Spleen (tissue), 11 donors: ENCODE data around the gene NAMPT. TPM values are rescaled to one million over a fixed set of nuclear protein-coding genes. Genes with fewer than 3 reads are reported as not detected.
A peak's percentile ranks its signal among the peaks of the same experiment; 100 is the strongest.

Experiments
- DNase-seq: peaks from one replicate; pipeline ENCODE4 v3.0.0-alpha.2; 2020
- H3K27ac ChIP-seq, 8 donors: fragments of 200-600 bp; sonication (generic) in 7 of 8; 1 replicate in 4 of 8; 2 replicates in 4 of 8; pipeline versions ENCODE4 v1.5.0 to v1.8.0; 2016 to 2021; ENCODE audit warnings: inconsistent platforms in 4 of 8, mild to moderate bottlenecking in 4 of 8, moderate library complexity in 1 of 8
- H3K27me3 ChIP-seq, 7 donors: fragments of 200-600 bp; sonication (generic) in 6 of 7; replicated peaks in 1 of 7; 1 replicate in 4 of 7; 2 replicates in 3 of 7; pipeline versions ENCODE4 v1.5.0 to v1.8.0; 2016 to 2021; ENCODE audit warnings: inconsistent platforms in 3 of 7, mild to moderate bottlenecking in 1 of 7
- H3K36me3 ChIP-seq, 6 donors: fragments of 200-600 bp; sonication (generic) in 5 of 6; 1 replicate in 4 of 6; 2 replicates in 2 of 6; pipeline versions ENCODE4 v1.5.0 to v1.8.0; 2016 to 2021; ENCODE audit warnings: inconsistent platforms in 2 of 6
- H3K4me1 ChIP-seq, 6 donors: fragments of 200-600 bp; sonication (generic) in 5 of 6; 1 replicate in 3 of 6; 2 replicates in 3 of 6; pipeline versions ENCODE4 v1.5.0 to v1.8.0; 2016 to 2021; ENCODE audit warnings: inconsistent platforms in 3 of 6
- H3K4me3 ChIP-seq, 8 donors: fragments of 200-600 bp; sonication (generic) in 7 of 8; 1 replicate in 4 of 8; 2 replicates in 4 of 8; pipeline versions ENCODE4 v1.5.0 to v1.8.0; 2016 to 2021; ENCODE audit warnings: inconsistent platforms in 4 of 8, mild to moderate bottlenecking in 4 of 8, moderate library complexity in 2 of 8
- H3K9me3 ChIP-seq, 8 donors: fragments of 200-600 bp; sonication (generic) in 7 of 8; 1 replicate in 4 of 8; 2 replicates in 4 of 8; pipeline versions ENCODE4 v1.5.0 to v1.8.0; 2016 to 2021; ENCODE audit warnings: inconsistent platforms in 4 of 8
- POLR2A ChIP-seq, 3 donors: fragments of 450-650 bp; IDR thresholded peaks; one replicate each; pipeline ENCODE4 v1.5.1; 2017; ENCODE audit warnings: antibody characterized with exemption in 3 of 3, mild to moderate bottlenecking in 1 of 3
- POLR2AphosphoS5 ChIP-seq, 3 donors: sonication (generic); formaldehyde crosslinking; IDR thresholded peaks; one replicate each; pipeline ENCODE4 v1.5.1; 2017; ENCODE audit warnings: antibody characterized with exemption in 3 of 3
- WGBS, 5 donors: extraction: QIAGEN DNeasy Blood & Tissue Kit in 3 of 5; methylation state at CpG; one replicate each; pipeline versions ENCODE4 v1.1.5 to v1.1.7; 2013 to 2018; 5-methylcytosine and 5-hydroxymethylcytosine counted together
- intact Hi-C: fragments of 100-400 bp; cut with DNase I; formaldehyde crosslinking; loops from one replicate; pipeline ENCODE4 v1.15.0; 2023; ENCODE audit warnings: low total_unique reads
- polyA plus RNA-seq, 3 donors: library from polyadenylated mRNA; stranded (reverse); fragments of 200-250 nt; gene quantifications; one replicate each; pipeline ENCODE4 v1.2.1, GENCODE V29; 2013
- total RNA-seq, 7 donors: library from RNA; depleted of rRNA in 3 of 7; stranded (reverse); fragments of >200 nt in 3 of 7; fragmentation: NEBNext Ultra II Directional in 4 of 7; extraction: Animal tissue kit (Norgen Biotek cat#: 25700) in 4 of 7; gene quantifications; one replicate each; pipeline versions ENCODE4 v1.1.0 to v1.2.1, GENCODE V29; 2016 to 2021
- TF ChIP-seq, protein P1 (sequence below), 11 experiments: fragments of 200-600 bp in 7 of 11; fragments of 450-650 bp in 4 of 11; sonication (generic) in 4 of 11; IDR thresholded peaks in 8 of 11; conservative IDR thresholded peaks in 3 of 11; 1 replicate in 7 of 11; 2 replicates in 4 of 11; pipeline versions ENCODE4 v1.4.0 to v1.8.0; 2016 to 2021; ENCODE audit warnings: antibody characterized with exemption in 11 of 11, inconsistent platforms in 4 of 11, mild to moderate bottlenecking in 1 of 11
- donor health status: healthy with polysubstance abuse.
- donor health status: DM: no; HTN: no; CAD: no; lungs with moderate emphysema.
- donor health status: DM: no; HTN: no; CAD: no.
- donor health status: Bipolar disorder and iron deficiency.
- donor health status: healthy.
- donor health status: DM: no; HTN: no; CAD: no.
- donor health status: DM: yes; HTN: yes; CAD: no.

NAMPT gene
- total and polyA plus RNA-seq, 10 donors, result 24.7 to 1,259 (median 314) TPM

DNA sequence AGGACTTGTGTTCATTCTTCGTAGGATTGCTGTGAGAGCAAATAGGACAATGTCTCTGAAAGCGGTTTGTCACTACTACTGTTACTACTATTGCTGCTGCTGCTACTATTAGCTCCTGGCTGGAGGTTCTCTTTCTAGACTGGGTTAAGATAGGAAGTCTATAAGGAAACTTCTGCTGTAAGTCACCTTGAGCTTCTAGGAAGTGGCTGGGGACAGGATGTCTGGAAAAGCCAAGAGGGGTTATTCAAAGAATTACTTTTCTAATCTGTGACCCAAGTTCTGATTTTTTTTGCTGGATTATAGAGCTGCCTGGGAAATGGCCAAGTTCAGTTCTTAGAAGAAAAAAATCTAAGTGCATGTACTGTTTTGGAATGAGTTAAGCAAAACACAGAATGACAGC, 62.2 kb downstream of the NAMPT start:
- 73 to 97% (median 81%) methylated on average over 2 of the region's 2 CpGs for WGBS, 5 donors
- H3K9me3 ChIP-seq, result no peaks in the 10 kb centered on the region
- intact Hi-C loops, result no loop called here
- H3K36me3 ChIP-seq, result no peaks in the 10 kb centered on the region
- no peak for DNase-seq
- H3K27me3 ChIP-seq, result peaks cover 0 to 6% (median 0%) of the 10 kb centered on the region in 7 donors
- peaks cover 0 to 18% (median 5%) of the 10 kb centered on the region in 6 donors for H3K4me1 ChIP-seq
- no peak overlapping the region for H3K4me3 ChIP-seq
- peak overlapping the region in 3 of 8 donors; percentile 4 to 37 (median 13) for H3K27ac ChIP-seq
- TF ChIP-seq POLR2AphosphoS5 (IDR thresholded peaks at IDR 0.05) (no peak), POLR2A (IDR thresholded peaks at IDR 0.05) (no peak)
- TF ChIP-seq, protein P1, sequence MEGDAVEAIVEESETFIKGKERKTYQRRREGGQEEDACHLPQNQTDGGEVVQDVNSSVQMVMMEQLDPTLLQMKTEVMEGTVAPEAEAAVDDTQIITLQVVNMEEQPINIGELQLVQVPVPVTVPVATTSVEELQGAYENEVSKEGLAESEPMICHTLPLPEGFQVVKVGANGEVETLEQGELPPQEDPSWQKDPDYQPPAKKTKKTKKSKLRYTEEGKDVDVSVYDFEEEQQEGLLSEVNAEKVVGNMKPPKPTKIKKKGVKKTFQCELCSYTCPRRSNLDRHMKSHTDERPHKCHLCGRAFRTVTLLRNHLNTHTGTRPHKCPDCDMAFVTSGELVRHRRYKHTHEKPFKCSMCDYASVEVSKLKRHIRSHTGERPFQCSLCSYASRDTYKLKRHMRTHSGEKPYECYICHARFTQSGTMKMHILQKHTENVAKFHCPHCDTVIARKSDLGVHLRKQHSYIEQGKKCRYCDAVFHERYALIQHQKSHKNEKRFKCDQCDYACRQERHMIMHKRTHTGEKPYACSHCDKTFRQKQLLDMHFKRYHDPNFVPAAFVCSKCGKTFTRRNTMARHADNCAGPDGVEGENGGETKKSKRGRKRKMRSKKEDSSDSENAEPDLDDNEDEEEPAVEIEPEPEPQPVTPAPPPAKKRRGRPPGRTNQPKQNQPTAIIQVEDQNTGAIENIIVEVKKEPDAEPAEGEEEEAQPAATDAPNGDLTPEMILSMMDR (IDR thresholded peaks at IDR 0.05 in 8 of 11, conservative IDR thresholded peaks at IDR 0.05 in 3 of 11), result no peak

DNA sequence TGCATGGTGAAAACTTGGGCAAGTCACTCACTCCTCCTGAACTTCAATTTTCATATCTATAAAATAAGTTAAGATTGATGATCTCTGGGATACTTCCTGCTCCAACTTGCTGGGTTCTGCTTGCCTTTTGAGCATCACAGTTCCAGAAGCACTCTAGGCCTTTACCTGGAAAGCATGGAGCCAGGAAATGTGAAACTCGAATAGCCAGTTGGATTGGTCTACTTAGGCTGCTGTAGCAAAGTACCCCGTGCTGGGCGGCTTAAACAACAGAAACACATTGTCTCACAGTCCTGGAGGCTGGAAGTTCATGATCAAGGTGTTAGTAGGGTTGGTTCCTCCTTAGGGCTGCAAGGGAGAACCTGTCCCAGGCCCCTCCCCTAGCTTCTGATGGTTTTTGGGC, 64.5 kb downstream of the NAMPT start:
- Histone ChIP-seq H3K4me3 (no peak overlapping the region), H3K4me1 (peaks cover 0 to 30% (median 5%) of the 10 kb centered on the region in 6 donors), H3K27me3 (peaks cover 0 to 6% (median 0%) of the 10 kb centered on the region in 7 donors), H3K27ac (no peak overlapping the region), H3K9me3 (no peaks in the 10 kb centered on the region), H3K36me3 (no peaks in the 10 kb centered on the region)
- DNase-seq, result no peak
- intact Hi-C loops, result no loop called here
- TF ChIP-seq POLR2AphosphoS5 (IDR thresholded peaks at IDR 0.05), result no peak
- TF ChIP-seq POLR2A (IDR thresholded peaks at IDR 0.05), result no peak
- TF ChIP-seq, protein P1 (IDR thresholded peaks at IDR 0.05 in 8 of 11, conservative IDR thresholded peaks at IDR 0.05 in 3 of 11), result no peak
- WGBS, 5 donors, result 93 to 97% (median 94%) methylated on average over 3 of the region's 3 CpGs

DNA sequence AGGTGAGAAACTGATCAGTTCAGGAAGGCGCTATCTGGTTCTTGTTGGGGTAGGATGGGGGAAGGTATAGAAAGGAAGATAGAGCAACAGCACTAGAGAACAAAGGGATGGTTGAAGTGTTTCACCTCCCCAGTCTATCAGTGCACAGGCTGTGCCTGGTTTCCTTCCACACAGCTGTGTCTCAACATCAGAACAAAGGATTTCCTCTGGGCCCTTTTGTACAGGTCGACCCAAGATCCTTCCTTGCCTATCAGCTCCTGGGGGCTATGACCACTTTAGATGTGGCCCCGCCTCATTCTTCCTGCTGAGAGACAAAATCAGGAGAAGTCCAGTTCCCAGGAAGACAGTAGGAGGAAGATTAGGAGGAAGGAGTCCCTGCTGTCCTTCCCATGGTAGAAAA, 65.6 kb downstream of the NAMPT start:
- intact Hi-C loops, result no loop called here
- H3K4me1 ChIP-seq, result peaks cover 0 to 30% (median 5%) of the 10 kb centered on the region in 6 donors
- TF ChIP-seq POLR2A (IDR thresholded peaks at IDR 0.05) (no peak), POLR2AphosphoS5 (IDR thresholded peaks at IDR 0.05) (peak in 1 of 3 donors; percentile 67)
- TF ChIP-seq, protein P1 (IDR thresholded peaks at IDR 0.05 in 8 of 11, conservative IDR thresholded peaks at IDR 0.05 in 3 of 11), result no peak
- no peaks in the 10 kb centered on the region for H3K9me3 ChIP-seq
- WGBS, 5 donors, result 61 to 81% (median 64%) methylated on average over 3 of the region's 3 CpGs
- H3K27me3 ChIP-seq, result no peaks in the 10 kb centered on the region
- H3K4me3 ChIP-seq, result no peak overlapping the region
- H3K27ac ChIP-seq, result peak overlapping the region in 3 of 8 donors; percentile 36 to 86 (median 81)
- DNase-seq, result no peak
- no peaks in the 10 kb centered on the region for H3K36me3 ChIP-seq

DNA sequence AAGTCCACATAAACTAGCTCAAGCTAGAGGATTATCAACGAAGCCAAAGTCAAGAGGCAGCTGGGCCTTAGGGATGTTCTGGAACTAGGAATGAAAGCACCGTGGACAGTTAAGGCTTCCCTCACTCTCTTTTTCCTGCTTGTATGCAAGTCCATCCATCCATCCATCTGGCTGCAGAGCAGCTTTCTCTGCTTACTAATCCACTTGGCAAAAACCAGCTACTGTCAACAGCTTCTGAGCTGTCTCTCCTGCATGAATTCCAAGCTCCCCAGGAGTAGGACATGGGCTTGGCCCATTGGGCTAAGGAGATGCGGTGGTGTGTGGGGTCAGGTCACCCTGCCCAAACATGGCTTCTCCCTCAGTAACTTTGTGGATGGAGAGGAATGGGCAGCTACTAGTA, 66.2 kb downstream of the NAMPT start:
- peak overlapping the region in 6 of 8 donors; percentile 76 to 86 (median 80) for H3K27ac ChIP-seq
- DNase-seq, result no peak
- intact Hi-C loops, result no loop called here
- TF ChIP-seq, protein P1 (IDR thresholded peaks at IDR 0.05 in 8 of 11, conservative IDR thresholded peaks at IDR 0.05 in 3 of 11), result no peak
- TF ChIP-seq POLR2A (IDR thresholded peaks at IDR 0.05) (no peak), POLR2AphosphoS5 (IDR thresholded peaks at IDR 0.05) (no peak)
- H3K36me3 ChIP-seq, result no peaks in the 10 kb centered on the region
- no peak overlapping the region for H3K4me3 ChIP-seq
- peaks cover 0 to 30% (median 5%) of the 10 kb centered on the region in 6 donors for H3K4me1 ChIP-seq
- H3K9me3 ChIP-seq, result no peaks in the 10 kb centered on the region
- no peaks in the 10 kb centered on the region for H3K27me3 ChIP-seq
- WGBS, 5 donors, result 86 to 100% (median 92%) methylated on average over 3 of the region's 3 CpGs
